Right renal cortex interstitium (tissue), 3 donors: ENCODE results near the gene VWF. TPM values are rescaled to one million over a fixed set of nuclear protein-coding genes. Genes with fewer than 3 reads are reported as not detected.

Experiments used
- DNase-seq, 3 donors: peaks; one replicate each; pipeline ENCODE4 v3.0.0-alpha.2; 2013; ENCODE audit warnings: low read depth in 3 of 3, low spot score in 2 of 3
- polyA plus RNA-seq, 3 donors: library from polyadenylated mRNA; unstranded; fragments of 120-200 nt; gene quantifications; one replicate each; pipeline ENCODE4 v1.2.1, GENCODE V29; 2013; ENCODE audit not compliant: insufficient read length in 3 of 3

Gene VWF
- polyA plus RNA-seq, 3 donors = 7.4 to 12.5 (median 9.5) TPM

DNA sequence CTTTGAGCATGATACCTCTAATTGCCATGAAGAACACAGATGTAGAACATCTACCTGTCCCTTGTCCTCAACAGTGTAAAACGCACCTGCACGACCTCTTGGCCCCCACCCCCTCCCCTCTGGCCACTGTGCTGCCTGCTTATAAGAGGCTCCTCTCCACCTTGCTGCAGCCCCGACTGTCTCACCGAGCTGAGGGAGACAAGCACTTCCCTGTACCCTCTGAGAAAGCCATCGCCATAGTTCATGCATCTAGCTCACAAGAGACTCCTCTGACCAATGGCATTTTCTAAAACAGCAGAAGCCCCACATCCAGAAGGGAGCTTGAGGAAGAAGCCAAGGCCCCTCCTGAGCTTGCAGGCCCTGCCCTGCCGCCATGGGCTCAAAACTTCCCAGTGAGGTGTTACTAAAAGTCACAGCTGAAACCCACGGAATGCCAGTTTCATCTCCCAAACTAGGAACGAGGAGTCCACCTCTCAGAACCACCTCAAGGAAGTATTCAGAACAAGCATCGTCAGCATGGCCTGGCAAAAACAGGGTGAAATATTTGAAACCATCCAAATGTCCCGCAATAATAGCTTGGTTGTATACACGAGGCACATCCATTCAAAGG lies 157.9 kb downstream of the VWF start:
- no peak for DNase-seq

DNA sequence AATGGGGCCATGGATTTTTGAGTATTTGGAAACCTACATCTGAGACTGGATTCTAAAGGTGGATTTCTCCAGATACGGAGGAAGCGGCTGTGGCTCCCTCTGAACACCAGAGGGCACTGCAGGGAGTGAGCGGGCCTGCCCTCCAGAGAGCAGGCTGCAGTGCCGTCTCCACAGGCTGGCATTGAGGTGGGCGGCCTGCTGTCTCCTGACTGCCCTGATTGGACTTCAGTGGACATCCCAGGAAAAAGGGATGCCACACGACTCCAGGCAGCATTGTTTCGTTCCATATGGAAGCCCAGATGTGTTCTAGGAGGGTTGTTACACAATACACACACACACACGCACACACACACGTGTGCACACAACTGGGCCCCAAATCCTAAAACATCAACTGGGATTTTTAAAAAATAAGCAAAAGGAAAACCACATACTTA lies 158.5 kb downstream of the VWF start:
- no peak for DNase-seq

GRCh38 chr12:5964913-5965900 lies 159.3 kb downstream of the VWF start:
- no peak for DNase-seq

- no peak for DNase-seq
Measured at GRCh38 chr12:5963515-5963914, 161.0 kb downstream of the VWF start.

GRCh38 chr12:5960783-5961182 lies 163.7 kb downstream of the VWF start:
- DNase-seq = no peak

DNA sequence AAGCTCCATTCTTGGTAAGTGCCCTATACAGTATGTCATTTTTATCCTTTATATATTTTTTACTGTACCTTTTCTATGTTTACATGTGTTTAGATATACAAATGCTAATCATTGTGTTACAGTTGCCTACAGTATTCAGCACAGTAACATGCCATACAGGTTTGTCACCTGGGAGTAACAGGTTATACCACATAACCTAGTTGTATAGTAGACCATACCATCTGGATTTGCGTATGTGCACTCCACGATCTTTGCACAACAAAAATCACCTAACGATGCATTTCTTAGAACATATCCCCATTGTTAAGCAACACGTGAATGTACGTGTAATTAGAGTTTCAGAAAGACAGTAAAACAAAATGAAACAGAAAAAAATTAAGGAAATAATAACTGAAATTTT lies 167.5 kb downstream of the VWF start:
- DNase-seq = no peak

DNA sequence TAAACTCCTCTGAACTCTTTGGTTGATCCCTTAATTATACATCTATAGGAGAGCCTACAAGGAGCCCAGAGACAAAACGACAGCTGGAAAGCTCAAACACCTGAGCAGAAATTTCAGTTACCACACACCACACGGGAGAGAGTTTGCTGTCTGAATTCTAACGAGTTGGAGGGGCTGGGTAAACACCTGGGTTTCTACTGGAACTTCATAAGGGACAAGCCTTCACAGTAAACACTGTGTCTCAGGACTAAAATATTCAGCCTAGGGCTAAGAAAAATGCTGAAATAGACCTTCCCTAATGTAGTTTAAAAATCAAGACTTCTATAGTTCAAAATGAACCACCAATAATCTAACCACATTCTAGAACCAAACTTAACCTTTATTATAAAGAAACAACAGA lies 169.8 kb downstream of the VWF start:
- DNase-seq = no peak

GRCh38 chr12:5953835-5954586 lies 170.5 kb downstream of the VWF start:
- no peak for DNase-seq

DNA sequence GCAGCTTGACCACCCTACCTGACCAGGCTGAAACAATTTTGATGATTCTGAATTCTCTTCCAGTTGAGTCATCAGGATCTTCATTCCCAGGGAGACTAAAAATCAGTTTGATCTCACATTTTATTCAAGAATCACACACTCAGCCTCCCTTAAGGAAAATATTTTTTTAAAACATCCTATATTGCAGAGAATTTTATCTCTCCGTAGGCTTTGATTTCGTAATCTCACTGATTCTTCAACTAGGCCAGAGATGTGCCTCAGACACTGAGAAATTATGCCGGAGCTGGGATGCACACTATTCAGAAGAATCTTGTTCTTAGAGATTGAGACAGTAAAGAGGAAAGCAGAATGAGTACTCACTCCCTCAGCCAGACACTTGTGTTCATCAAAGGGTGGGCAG lies 172.4 kb downstream of the VWF start:
- no peak for DNase-seq

GRCh38 chr12:5948696-5949095 lies 175.8 kb downstream of the VWF start:
- DNase-seq = no peak

GRCh38 chr12:5947006-5947405 lies 177.5 kb downstream of the VWF start:
- no peak for DNase-seq

DNA sequence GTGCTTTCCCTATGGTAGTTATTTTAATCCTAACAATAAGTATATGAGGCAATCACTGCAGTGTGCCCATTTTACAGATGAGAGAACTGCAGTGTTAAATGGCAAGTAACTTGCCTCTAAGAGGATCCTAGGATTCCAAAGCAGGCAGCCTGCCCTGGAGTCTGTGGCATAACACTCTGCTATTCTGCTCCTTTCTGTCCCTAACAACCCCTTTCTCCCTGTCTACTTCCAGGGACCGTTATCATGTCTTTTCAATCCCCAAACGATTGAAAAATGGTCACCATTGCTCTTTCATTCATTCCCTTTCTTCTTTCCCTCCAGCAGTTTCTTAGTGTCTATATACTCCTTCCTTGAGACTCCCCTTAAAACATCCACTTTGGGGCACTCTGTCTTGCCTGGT lies 178.1 kb downstream of the VWF start:
- no peak for DNase-seq

DNA sequence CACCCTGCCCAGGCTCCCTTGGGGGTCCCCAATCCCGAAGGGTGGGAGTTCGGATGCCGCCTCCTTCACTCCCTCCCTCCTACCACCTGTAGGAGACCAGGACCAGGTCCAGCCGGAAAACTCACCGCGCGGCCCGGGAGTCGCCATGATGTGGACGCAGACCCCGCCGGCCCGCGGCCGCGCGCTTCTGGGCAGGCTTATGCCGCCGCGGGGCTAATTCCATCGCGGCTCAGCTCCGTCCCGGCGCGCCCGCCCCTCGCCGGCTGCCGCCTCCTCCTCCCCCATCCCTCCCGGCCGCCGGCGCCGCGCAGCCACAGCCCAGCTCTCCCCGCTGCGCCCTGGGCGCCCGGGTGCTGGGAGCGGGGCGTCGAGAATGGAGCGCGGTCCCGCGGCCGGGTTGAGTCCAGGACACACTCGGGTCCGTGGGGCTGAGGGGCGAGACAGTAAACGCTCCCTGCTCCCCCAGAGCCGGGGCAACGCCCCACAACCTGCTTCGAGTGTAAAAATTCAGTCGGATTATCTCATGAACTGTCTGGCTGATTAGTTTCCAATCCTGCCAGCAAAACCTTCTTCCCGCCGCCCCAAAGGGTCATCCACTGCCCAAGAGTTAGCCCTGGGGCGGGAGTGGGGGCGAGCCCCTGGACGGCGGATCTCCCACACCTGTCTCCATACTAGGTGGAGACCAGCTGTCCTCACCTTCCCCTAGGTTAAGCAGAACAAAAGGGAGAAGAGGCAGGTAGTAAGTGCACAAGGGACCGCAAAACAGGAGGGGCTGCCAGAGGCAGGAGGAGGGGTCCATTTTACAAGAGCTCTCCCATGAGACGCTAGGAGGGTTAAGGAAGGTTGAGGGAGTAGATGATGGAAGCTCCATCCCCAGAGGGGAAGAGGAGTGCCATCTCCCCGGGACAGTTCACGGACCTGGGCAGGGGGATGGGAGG lies 179.1 kb downstream of the VWF start, which contains the start of gene ANO2:
ANO2 (minus strand) TSS at position 189 of the 938 bp plus-strand sequence; CDS start at position 147, 42 bp downstream.
- DNase-seq = peak in 1 of 3 donors; percentile 46

- DNase-seq = no peak
Measured at GRCh38 chr12:5944688-5945070, 179.8 kb downstream of the VWF start.

- no peak for DNase-seq
Measured at GRCh38 chr12:5944053-5944452, 180.4 kb downstream of the VWF start.

GRCh38 chr12:5941907-5942306 lies 182.6 kb downstream of the VWF start:
- DNase-seq = no peak

DNA sequence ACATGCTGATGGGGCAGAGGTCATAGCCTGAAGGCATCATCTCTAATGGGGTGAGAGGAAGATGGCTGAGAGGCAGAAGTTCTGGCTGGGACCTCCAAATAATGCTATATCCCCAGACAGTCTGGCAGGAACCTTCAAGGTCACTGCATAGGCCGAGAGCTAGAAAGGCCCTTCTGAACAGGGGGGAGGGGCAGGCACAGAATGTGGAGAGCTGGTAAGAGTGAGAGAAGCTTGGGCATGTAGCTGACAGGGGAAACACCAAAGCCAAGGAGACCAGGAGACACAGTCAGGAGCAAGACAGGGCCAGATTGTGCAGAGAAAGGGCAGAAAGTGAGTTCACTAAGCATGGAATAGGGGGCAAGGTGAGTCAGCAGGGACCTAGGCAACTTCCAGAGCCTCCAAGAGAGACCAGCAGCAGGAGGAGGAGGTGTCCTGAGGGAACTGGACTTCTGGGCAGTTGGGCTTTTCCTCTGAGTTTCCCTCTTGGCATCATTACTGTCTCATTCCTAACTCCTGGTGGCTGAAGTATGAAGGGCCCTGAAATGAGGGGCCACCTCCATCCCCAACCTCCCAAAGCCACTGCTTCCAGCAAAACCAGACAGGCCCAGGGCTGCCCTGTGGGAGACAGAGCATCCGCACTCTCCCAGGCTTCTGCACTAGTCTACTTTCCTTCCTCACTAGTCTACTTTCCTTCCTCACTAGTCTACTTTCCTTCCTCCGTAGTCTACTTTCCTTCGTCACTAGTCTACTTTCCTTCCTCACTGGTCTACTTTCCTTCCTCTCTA lies 196.5 kb downstream of the VWF start:
- no peak for DNase-seq

DNA sequence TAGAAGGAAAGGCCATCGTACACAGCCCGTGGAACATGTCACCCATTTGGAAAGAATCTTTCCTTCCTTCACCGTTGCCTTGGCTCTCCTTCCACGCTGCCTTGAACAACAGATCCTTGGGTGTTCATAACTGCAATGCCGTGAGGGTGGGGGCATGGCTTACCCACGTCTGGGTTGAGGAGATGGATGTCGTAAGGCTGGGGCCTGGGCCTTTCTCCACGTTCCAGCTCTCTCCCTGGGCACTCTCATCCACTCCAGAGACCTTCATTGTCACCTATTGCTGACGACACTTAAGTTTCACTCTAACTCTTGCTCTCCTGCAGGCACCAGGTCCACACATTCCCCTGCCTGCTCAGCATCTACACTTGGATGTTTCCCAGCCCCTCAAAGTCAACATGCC lies 198.8 kb downstream of the VWF start:
- DNase-seq = no peak

DNA sequence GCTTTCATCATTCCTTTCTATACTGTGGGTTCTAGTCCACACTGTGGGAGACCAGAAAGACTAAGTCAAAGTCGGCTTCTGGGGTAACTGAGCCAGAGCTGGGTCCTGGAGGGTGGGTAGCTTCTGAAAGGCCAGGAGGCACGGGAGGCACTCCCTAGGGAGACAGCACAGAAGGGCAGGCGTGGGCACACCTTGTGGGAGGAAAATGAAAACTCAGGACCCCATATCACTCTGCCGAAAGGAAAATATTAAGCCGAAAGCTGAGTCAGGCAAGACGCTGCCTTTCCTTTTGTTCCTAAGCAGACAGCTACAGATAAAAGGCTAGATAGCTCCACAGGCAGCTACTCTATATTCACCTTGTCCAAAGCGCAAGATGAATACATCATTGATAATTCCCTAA lies 200.1 kb downstream of the VWF start:
- no peak for DNase-seq
